SK-N-SH treated with all-trans-retinoic acid at 6 μM for 48 hours (cell line): Measurements from ENCODE around the gene RNGTT.

Experiments used
- CREB5 ChIP-seq: fragments of 250-450 bp; sonication (Bioruptor Pico); IDR thresholded peaks from 2 replicates; pipeline ENCODE4 v1.5.1; 2020; ENCODE audit warnings: low read depth, mild to moderate bottlenecking, moderate library complexity
- CSRNP3 ChIP-seq: fragments of 250-450 bp; sonication (Bioruptor Pico); IDR thresholded peaks from 2 replicates; pipeline ENCODE4 v1.5.1; 2021; ENCODE audit warnings: mild to moderate bottlenecking, moderate library complexity
- PATZ1 ChIP-seq: fragments of 250-450 bp; sonication (Bioruptor Pico); IDR thresholded peaks from 2 replicates; pipeline ENCODE4 v1.8.0; 2020; ENCODE audit warnings: mild to moderate bottlenecking, moderate library complexity, borderline replicate concordance
- TCF4 ChIP-seq: fragments of 250-450 bp; sonication (Bioruptor Pico); IDR thresholded peaks from 2 replicates; pipeline ENCODE4 v1.8.0; 2021; ENCODE audit warnings: mild to moderate bottlenecking, moderate library complexity, borderline replicate concordance
- ZFP3 ChIP-seq: fragments of 250-450 bp; sonication (Bioruptor Pico); IDR thresholded peaks from 2 replicates; pipeline ENCODE4 v1.5.0; 2020; ENCODE audit warnings: mild to moderate bottlenecking, moderate library complexity
- ZFP30 ChIP-seq: fragments of 450-650 bp; formaldehyde crosslinking; IDR thresholded peaks from 2 replicates; pipeline ENCODE4 v1.5.0; 2022; ENCODE audit warnings: mild to moderate bottlenecking, moderate library complexity
- ZNF8 ChIP-seq: fragments of 450-650 bp; formaldehyde crosslinking; IDR thresholded peaks from 2 replicates; pipeline ENCODE4 v1.5.0; 2020; ENCODE audit warnings: mild to moderate bottlenecking, moderate library complexity

- TF ChIP-seq TCF4 = no peak
- no peak for TF ChIP-seq ZNF8
- TF ChIP-seq PATZ1 (CRISPR knock-in tag) = no peak
- no peak for TF ChIP-seq CSRNP3
- TF ChIP-seq ZFP30 = no peak
- TF ChIP-seq ZFP3 = no peak
- TF ChIP-seq CREB5 (CRISPR knock-in tag) = no peak
These were observed 400.2 kb downstream of the RNGTT start for GRCh38 chr6:88563277-88563625.
